Measurements from ENCODE around the gene KIF13A.
"Not testable (repeated sequence)": the region's sequence is repeated elsewhere in the genome, so short reads cannot be mapped to it uniquely, and the experiment has no call there.

The KIF13A gene

DNA sequence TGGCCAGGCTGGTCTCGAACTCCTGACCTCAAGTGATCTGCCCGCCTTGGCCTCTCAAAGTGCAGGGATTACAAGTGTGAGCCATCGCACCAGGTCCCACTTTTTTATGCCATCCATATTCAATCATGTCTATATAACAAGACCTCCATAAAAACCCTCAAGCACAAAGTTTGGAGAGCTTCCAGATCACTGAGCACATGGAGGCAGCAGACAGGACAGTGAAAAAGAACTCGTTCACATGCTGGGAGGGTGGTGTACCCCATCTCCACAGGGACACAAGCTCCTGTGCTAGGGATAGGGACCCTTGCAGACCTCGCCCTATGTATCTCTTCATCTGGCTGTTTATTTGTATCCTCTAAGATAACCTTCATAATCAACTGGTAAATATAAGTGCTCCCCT lies 30.3 kb downstream of the KIF13A start:
- POLR2A ChIA-PET (ENCODE audit: low non-redundant PET): no interaction called here

GRCh38 chr6:17950095-17950494 lies 37.3 kb downstream of the KIF13A start:
- no peak overlapping the region for H3K27ac ChIP-seq
- no peak for TF ChIP-seq CTCF (conservative IDR thresholded peaks at IDR 0.05; ENCODE audit: low read depth)
- no peak for DNase-seq (ENCODE audit: low spot score)
- ChIA-PET CTCF (no interaction called here), POLR2A (ENCODE audit: low non-redundant PET) (no interaction called here)

More for the DNA sequence above, 30.3 kb downstream of the KIF13A start:
- no peak overlapping the region for H3K27ac ChIP-seq
- CTCF ChIA-PET: no interaction called here
- no peak for DNase-seq (ENCODE audit: low spot score)
- TF ChIP-seq CTCF (conservative IDR thresholded peaks at IDR 0.05; ENCODE audit: low read depth): no peak

DNA sequence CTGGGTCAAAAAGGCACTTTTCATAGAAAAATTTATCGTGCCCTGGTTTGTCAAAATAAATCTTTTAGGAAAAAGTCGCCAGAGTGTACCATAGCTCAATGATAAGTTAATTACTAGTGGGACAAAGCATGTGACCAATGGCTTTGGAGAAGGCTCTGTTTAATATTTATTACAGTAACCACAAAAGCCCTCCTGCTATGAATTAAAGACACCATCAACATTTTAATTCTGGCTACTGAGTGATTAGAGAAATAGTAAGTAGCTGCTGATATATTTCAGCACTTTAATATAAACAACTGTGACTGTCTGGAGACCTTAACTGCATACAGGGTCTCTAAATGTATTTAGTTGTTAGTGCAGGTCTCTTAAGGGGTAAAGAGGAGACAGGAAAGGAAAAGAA lies 38.3 kb downstream of the KIF13A start:
- ChIA-PET POLR2A (ENCODE audit: low non-redundant PET) (no interaction called here), CTCF (no interaction called here)
- DNase-seq (ENCODE audit: low spot score): no peak
- no peak overlapping the region for H3K27ac ChIP-seq
- TF ChIP-seq CTCF (conservative IDR thresholded peaks at IDR 0.05; ENCODE audit: low read depth): no peak

DNA sequence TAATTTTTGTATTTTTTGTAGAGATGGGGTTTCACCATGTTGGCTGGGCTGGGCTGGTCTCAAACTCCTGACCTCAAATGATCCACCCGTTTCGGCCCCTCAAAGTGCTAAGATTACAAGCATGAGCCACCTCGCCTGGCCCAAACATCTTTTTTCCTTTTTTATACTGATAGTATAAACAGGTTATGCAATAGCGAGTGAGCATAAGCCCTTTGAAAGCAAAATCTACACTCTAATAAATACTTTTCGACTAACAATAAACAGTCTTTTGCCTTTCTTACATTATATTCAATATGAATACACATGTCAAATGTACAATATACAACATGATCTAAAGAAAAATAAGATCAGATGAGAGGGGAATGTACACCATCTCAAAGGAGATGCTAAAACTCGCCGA lies 38.7 kb downstream of the KIF13A start:
- DNase-seq (ENCODE audit: low spot score): no peak
- no peak overlapping the region for H3K27ac ChIP-seq
- ChIA-PET CTCF (interaction anchor here (0.6 kb wide), 1 partner anchor 13 kb away, joined by 3 read pairs; no protein-coding TSS in a partner anchor), POLR2A (ENCODE audit: low non-redundant PET) (no interaction called here)
- no peak for TF ChIP-seq CTCF (conservative IDR thresholded peaks at IDR 0.05; ENCODE audit: low read depth)

GRCh38 chr6:17947574-17947973 lies 39.9 kb downstream of the KIF13A start:
- POLR2A ChIA-PET (ENCODE audit: low non-redundant PET); H3K27ac ChIP-seq; DNase-seq (ENCODE audit: low spot score): not testable (repeated sequence)
- CTCF ChIA-PET: interaction anchor here (0.9 kb wide), 1 partner anchor 13 kb away, joined by 4 read pairs; no protein-coding TSS in a partner anchor

- POLR2A ChIA-PET (ENCODE audit: low non-redundant PET): no interaction called here
- CTCF ChIA-PET: no interaction called here
Measured at GRCh38 chr6:17945575-17945974, 41.9 kb downstream of the KIF13A start.

GRCh38 chr6:17945111-17945510 lies 42.3 kb downstream of the KIF13A start:
- POLR2A ChIA-PET (ENCODE audit: low non-redundant PET): no interaction called here
- no peak for TF ChIP-seq CTCF (conservative IDR thresholded peaks at IDR 0.05; ENCODE audit: low read depth)
- H3K27ac ChIP-seq: no peak overlapping the region
- DNase-seq (ENCODE audit: low spot score): no peak
- CTCF ChIA-PET: no interaction called here

More at GRCh38 chr6:17945575-17945974, 41.9 kb downstream of the KIF13A start:
- no peak overlapping the region for H3K27ac ChIP-seq
- no peak for TF ChIP-seq CTCF (conservative IDR thresholded peaks at IDR 0.05; ENCODE audit: low read depth)
- no peak for DNase-seq (ENCODE audit: low spot score)

Measured in RWPE1 (cell line).